Occipital lobe (tissue), 3 donors: ENCODE measurements around the gene LMNTD2. TPM values are rescaled to one million over a fixed set of nuclear protein-coding genes. Genes with fewer than 3 reads are reported as not detected.
"Not testable (repeated sequence)": the region's sequence is repeated elsewhere in the genome, so short reads cannot be mapped to it uniquely, and the experiment has no call there.

Source experiments
- DNase-seq: peaks from one replicate; lab custom pipeline; 2025; lab: John Stamatoyannopoulos, UW
- small RNA-seq: library from RNA; depleted of rRNA; stranded (forward); fragments of <200 nt; gene quantifications from one replicate; pipeline ENCODE3, GENCODE V24; 2014
- total RNA-seq: library from RNA; depleted of rRNA; stranded (reverse); fragments of >200 nt; gene quantifications from one replicate; pipeline ENCODE4 v1.2.3, GENCODE V29; 2014

LMNTD2 gene
- total RNA-seq, 1 donor from 2014 or later, result 0.16 TPM

DNA sequence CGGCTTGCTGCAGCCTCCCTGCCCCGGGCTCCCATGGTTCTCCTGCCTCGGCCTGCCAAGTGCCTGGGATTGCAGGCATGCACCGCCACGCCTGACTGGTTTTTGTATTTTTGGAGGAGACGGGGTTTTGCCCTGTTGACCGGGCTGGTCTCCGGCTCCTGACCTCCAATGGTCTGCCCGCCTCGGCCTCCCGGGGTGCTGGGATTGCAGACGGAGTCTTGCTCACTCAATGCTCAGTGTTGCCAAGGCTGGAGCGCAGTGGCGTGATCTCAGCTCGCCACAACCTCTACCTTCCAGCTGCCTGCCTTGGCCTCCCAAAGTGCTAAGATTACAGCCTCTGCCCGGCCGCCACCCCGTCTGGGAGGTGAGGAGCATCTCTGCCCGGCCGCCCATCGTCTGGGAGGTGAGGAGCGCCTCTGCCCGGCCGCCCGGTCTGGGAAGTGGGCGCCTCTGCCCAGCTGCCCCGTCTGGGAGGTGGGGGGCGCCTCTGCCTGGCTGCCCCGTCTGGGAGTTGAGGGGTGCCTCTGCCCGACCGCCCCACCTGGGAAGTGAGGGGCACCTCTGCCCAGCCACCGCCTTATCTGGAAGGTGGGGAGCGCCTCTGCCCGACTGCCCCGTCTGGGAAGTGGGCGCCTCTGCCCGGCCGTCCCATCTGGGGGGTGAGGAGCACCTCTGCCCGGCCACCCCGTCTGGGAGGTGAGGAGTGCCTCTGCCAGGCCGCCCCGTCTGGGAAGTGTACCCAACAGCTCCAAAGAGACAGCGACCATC lies 43.4 kb downstream of the LMNTD2 start:
- not testable (repeated sequence) for DNase-seq

- DNase-seq, result no peak
Measured at GRCh38 chr11:516400-516799, 44.1 kb downstream of the LMNTD2 start.

DNA sequence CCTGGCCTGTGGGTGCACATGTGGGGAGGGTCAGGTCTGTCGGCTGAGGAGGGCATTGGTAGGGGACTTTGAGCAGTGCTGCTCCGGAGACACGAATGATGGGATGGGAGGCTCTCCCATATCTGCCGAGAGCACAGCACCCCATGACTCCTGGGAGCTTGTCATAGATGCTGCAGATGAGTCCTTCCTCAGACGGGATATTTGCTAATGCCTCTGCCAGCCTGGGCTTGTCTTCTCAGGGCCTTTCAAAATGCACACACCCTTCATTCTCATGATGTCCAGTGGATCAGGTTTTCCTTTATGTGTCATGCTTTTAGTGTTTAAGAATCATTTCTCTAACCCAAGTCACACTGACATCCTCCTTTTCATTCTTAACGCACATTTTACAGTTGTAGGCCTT lies 45.4 kb downstream of the LMNTD2 start:
- DNase-seq, result no peak

DNA sequence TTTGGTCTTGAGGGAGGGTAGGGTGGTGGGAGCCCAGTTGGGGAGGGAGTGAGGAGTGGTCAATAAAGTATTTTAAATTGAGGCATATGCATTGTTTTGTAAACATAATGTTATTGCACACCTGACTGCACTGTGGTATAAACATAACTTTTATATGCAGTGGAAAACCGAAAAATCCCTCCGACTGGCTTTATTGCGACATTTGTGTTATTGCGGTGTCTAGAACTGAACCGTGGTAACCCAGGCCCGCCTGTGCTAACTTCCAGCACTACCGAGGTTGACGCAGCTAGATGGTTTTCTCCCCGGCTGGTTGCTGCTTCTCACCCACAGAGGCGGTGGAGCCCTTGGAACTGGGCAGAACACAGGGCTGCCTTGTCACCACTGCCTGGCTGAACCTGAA lies 45.9 kb downstream of the LMNTD2 start:
- no peak for DNase-seq

- no peak for DNase-seq
Measured at GRCh38 chr11:512761-513595, 47.6 kb downstream of the LMNTD2 start.

DNA sequence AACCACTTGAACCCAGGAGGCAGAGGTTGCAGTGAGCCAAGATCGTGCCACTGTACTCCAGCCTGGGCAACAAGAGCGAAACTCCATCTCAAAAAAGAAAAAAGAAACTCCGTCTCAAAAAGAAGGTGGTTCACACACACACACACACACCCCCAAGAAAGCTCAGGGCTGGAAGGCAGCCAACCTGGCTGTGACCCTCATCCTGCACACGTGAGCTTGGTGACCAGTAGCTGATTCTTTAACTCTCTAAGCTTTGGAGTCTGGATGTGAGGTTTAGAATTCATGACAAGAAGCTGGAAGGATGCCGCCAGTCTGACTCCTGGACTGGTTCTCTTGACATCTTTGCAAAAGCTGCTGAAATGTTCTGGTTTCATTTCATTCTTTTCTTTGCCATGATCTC lies 51.6 kb downstream of the LMNTD2 start:
- DNase-seq, result no peak

GRCh38 chr11:507727-508515 lies 52.6 kb downstream of the LMNTD2 start:
- no peak for DNase-seq

- peak; percentile 96 for DNase-seq
Measured at GRCh38 chr11:506995-507726, 53.4 kb downstream of the LMNTD2 start, which contains the start of gene RNH1. Gene RNH1, minus strand, starts transcription at chr11:507242. Its CDS starts 5,080 bp downstream, at chr11:502162.

DNA sequence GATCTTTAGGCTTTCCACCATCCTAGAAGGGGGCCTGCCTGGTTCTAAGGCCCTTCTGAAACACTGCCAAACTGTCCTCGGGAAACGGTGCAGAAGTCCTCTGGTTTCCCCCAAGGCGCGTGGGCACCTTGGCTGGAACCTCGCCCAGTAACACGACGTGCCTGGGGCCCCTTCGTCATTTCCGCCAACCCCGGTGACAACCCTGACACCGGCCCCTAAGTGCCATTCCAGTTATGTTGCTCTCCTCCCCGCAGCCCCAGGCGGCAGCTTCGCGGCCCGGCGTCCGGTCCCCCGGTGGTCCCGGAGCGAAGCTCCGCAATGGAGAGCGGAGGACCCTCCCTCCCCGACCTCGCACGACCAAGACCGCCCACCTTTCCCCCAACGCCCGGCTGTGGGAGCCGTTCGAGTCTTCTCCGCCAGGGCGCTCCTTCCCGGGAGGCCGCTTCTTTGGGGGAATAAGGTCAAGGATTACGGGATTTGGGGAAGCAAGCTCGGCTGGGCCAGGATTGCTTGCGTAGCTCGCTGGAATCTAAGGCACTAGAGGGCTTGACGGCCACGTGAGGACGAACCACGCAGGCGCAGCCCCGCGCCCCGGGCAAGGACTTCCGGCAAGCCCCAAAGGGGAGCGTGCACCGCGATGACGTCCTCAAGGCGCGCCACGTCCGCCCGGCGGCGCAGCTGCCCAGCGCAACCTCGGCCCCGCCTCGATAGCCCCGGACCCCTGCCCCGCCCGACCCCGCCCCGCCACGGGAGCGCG lies 54.1 kb downstream of the LMNTD2 start:
- peak; percentile 96 for DNase-seq

- DNase-seq, result no peak
Measured at GRCh38 chr11:504994-505344, 55.6 kb downstream of the LMNTD2 start.

Small RNA genes within 50 kb of the gene (small RNA-seq; reads per million reads assigned to genes)
- gene MIR210, result 2.6 reads per million, percentile 86 among the genes with 10 or more reads in this experiment

Other genes with a start within 250 kb of the LMNTD2 start
- 6.9 TPM for gene IFITM1, start 246.7 kb downstream of the LMNTD2 start, total RNA-seq
- gene IFITM3, start 239.9 kb downstream of the LMNTD2 start, total RNA-seq, result 5.5 TPM
- gene B4GALNT4, start 191.2 kb downstream of the LMNTD2 start, total RNA-seq, result 99.5 TPM
- gene PKP3, start 166.5 kb downstream of the LMNTD2 start, total RNA-seq, result under 0.01 TPM
- 14.8 TPM for gene SIGIRR, start 145.7 kb downstream of the LMNTD2 start, total RNA-seq
- gene ANO9, start 118.7 kb downstream of the LMNTD2 start, total RNA-seq, result not detected
- 21.8 TPM for gene PTDSS2, start 110.5 kb downstream of the LMNTD2 start, total RNA-seq
- gene RNH1, start 53.5 kb downstream of the LMNTD2 start, total RNA-seq, result 42.1 TPM
- 27.0 TPM for gene HRAS, start 25.2 kb downstream of the LMNTD2 start, total RNA-seq
- 1.1 TPM for gene LRRC56, start 23.2 kb downstream of the LMNTD2 start, total RNA-seq
- 2.5 TPM for gene RASSF7, start 232 bp upstream of the LMNTD2 start, total RNA-seq
- gene PHRF1, start 15.7 kb upstream of the LMNTD2 start, total RNA-seq, result 27.3 TPM
- gene IRF7, start 55.2 kb upstream of the LMNTD2 start, total RNA-seq, result 7.6 TPM
- not detected for gene CDHR5, start 64.2 kb upstream of the LMNTD2 start, total RNA-seq
- not detected for gene SCT, start 66.4 kb upstream of the LMNTD2 start, total RNA-seq
- gene DRD4, start 76.5 kb upstream of the LMNTD2 start, total RNA-seq, result 0.16 TPM
- 50.7 TPM for gene DEAF1, start 134.5 kb upstream of the LMNTD2 start, total RNA-seq
- gene TMEM80, start 135.1 kb upstream of the LMNTD2 start, total RNA-seq, result 11.7 TPM
- gene EPS8L2, start 145.5 kb upstream of the LMNTD2 start, total RNA-seq, result 1.4 TPM
- 61.0 TPM for gene TALDO1, start 186.7 kb upstream of the LMNTD2 start, total RNA-seq
- 22.3 TPM for gene GATD1, start 216.7 kb upstream of the LMNTD2 start, total RNA-seq
- gene CEND1, start 229.4 kb upstream of the LMNTD2 start, total RNA-seq, result 5.9 TPM
- gene SLC25A22, start 237.5 kb upstream of the LMNTD2 start, total RNA-seq, result 15.0 TPM
- 5.1 TPM for gene PIDD1, start 244.5 kb upstream of the LMNTD2 start, total RNA-seq
- 227 TPM for gene RPLP2, start 249.2 kb upstream of the LMNTD2 start, total RNA-seq